ENCODE data around the gene IMPA2. TPM values are rescaled to one million over a fixed set of nuclear protein-coding genes. Genes with fewer than 3 reads are reported as not detected.

Gene IMPA2
- total and polyA plus RNA-seq, 2 of the 8 experiments (the other 6 are each of a cell fraction or from before 2014, with no cell fraction given) = 102 to 140 TPM

DNA sequence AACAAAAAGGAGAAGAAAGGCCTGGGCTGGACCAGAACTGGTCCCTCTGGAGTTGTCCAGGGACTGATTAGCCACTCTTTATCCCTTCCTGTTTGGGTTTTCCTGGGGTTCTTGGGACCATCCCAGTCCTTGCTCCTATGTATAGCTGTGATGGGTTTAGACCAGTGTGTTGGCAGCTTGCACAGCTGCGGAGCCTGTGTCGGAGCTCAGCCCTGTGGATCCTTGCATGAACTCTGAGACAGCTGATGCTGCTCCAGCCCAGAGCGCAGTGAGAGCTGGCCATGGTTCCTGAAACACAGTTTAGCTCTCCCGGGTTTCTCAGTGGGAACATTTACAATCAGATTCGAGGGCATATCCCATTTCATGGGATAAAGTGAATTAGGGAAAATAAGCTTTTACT, 16.9 kb downstream of the IMPA2 start:
- ChIA-PET POLR2A (ENCODE audit: partially characterized antibody) (interaction anchor here (0.9 to 10.4 kb wide), 5 partner anchors 10 to 37 kb away, joined by 3 to 100 read pairs (median 5); partner anchors contain the start of gene IMPA2), CTCF (ENCODE audit: partially characterized antibody) (interaction anchor here (0.7 to 12.5 kb wide), 13 partner anchors 12 to 342 kb away, joined by 3 to 471 read pairs (median 4); no protein-coding TSS in a partner anchor)
- Histone ChIP-seq H2BK5ac (ENCODE audit: low read depth, low read length) (no peak overlapping the region), H4K5ac (ENCODE audit: insufficient read length, low read depth, low read length) (no peak overlapping the region), H3K4ac (replicated peaks; ENCODE audit: insufficient read length, low read depth, low read length) (no peak overlapping the region), H3K14ac (ENCODE audit: insufficient read length) (no peak overlapping the region), H3K9me3 (ENCODE audit: insufficient read depth in 2 of 2, low read depth in 1 of 2, low read length in 1 of 2) (no peaks in the 10 kb centered on the region), H4K20me1 (replicated peaks in 1 of 2; ENCODE audit: control insufficient read depth in 1 of 2, insufficient read depth in 2 of 2, low read length in 2 of 2) (peaks cover 4 to 17% of the 10 kb centered on the region in 2 experiments), H3K56ac (replicated peaks; ENCODE audit: insufficient read length, low read depth, low read length) (no peak overlapping the region), H3K4me3 (ENCODE audit: extremely low read depth in 1 of 4, insufficient read depth in 2 of 4, low read depth in 3 of 4, low read length in 4 of 4) (no peak overlapping the region), H3K4me1 (replicated peaks in 1 of 4; ENCODE audit: control insufficient read depth in 3 of 4, insufficient read depth in 4 of 4, low read length in 3 of 4) (peaks cover 5 to 14% (median 8%) of the 10 kb centered on the region in 4 experiments; a peak in 6 of 7 replicates), H2BK20ac (ENCODE audit: low read length) (no peak overlapping the region), H4K91ac (replicated peaks; ENCODE audit: insufficient read length, low read length) (no peak overlapping the region), H2AK5ac (ENCODE audit: low read depth, low read length) (no peak overlapping the region), H4K8ac (ENCODE audit: extremely low read depth, insufficient read depth, low read length) (no peak overlapping the region), H3K79me2 (ENCODE audit: control insufficient read depth in 1 of 2, insufficient read depth in 2 of 2, low read length in 2 of 2) (peaks cover 6 to 52% of the 10 kb centered on the region in 2 experiments), H2BK120ac (replicated peaks; ENCODE audit: low read depth, low read length) (no peak overlapping the region), H3K9ac (replicated peaks in 1 of 4; ENCODE audit: extremely low read depth in 1 of 4, low read depth in 3 of 4, low read length in 3 of 4) (no peak overlapping the region), H3K23me2 (ENCODE audit: low read depth, low read length) (peaks cover 4% of the 10 kb centered on the region; the same call in 1 of the 2 replicates), H3K18ac (ENCODE audit: extremely low read depth, low read length) (no peak overlapping the region), H3K79me1 (ENCODE audit: low read depth, low read length) (peaks cover 23% of the 10 kb centered on the region), H3K4me2 (ENCODE audit: insufficient read depth in 1 of 2, low read depth in 2 of 2, low read length in 2 of 2) (no peak overlapping the region), H3K23ac (ENCODE audit: insufficient read length) (no peak overlapping the region), H2BK12ac (ENCODE audit: low read depth, low read length) (no peak overlapping the region), H3K36me3 (ENCODE audit: control insufficient read depth in 2 of 4, insufficient read depth in 4 of 4, low read length in 3 of 4) (peaks cover 2 to 21% (median 15%) of the 10 kb centered on the region in 4 experiments; a peak in 7 of 8 replicates), H2BK15ac (ENCODE audit: low read length) (no peak overlapping the region), H3K27ac (ENCODE audit: low read depth, low read length) (no peak overlapping the region), H3K27me3 (replicated peaks in 1 of 4; ENCODE audit: control insufficient read depth in 3 of 4, extremely low read depth in 1 of 4, insufficient read depth in 3 of 4, low read length in 3 of 4) (no peaks in the 10 kb centered on the region), H2AFZ (ENCODE audit: low read length) (no peak overlapping the region)
- DNase-seq (ENCODE audit: low read depth in 1 of 2, low spot score in 2 of 2) (no peak), FAIRE-seq (no peak)
- 88% methylated on average over 5 of the region's 5 CpGs; no CpG with 5 or more reads in 1 of the 2 experiments for WGBS, 2 experiments (ENCODE audit: extremely low coverage in 1 of 2, insufficient coverage in 1 of 2, insufficient read length in 1 of 2, insufficient replicate concordance in 2 of 2, low coverage in 1 of 2, low lambda C conversion rate in 2 of 2, missing lambda C conversion rate in 1 of 2)
- TF ChIP-seq, protein P1, sequence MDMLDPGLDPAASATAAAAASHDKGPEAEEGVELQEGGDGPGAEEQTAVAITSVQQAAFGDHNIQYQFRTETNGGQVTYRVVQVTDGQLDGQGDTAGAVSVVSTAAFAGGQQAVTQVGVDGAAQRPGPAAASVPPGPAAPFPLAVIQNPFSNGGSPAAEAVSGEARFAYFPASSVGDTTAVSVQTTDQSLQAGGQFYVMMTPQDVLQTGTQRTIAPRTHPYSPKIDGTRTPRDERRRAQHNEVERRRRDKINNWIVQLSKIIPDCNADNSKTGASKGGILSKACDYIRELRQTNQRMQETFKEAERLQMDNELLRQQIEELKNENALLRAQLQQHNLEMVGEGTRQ (IDR thresholded peaks at IDR 0.05; ENCODE audit: low read length) = no peak
- TF ChIP-seq HDAC2 (IDR thresholded peaks at IDR 0.05; ENCODE audit: borderline replicate concordance in 1 of 2, low read depth in 2 of 2, low read length in 2 of 2) (no peak), POLR2AphosphoS5 (IDR thresholded peaks at IDR 0.05; ENCODE audit: low read depth, low read length) (no peak), RNF2 (IDR thresholded peaks at IDR 0.05; ENCODE audit: borderline replicate concordance, low read depth, low read length, missing control alignments, poor library complexity, severe bottlenecking) (no peak), SIX5 (IDR thresholded peaks at IDR 0.05; ENCODE audit: low read depth, low read length) (no peak), CBX5 (IDR thresholded peaks at IDR 0.05; ENCODE audit: low read depth, low read length) (no peak)

Data from H1 (cell line).